Measurements from ENCODE around the gene IFIT5.

GRCh38 chr10:89374713-89375141, 39.6 kb upstream of the IFIT5 start:
- no peak for TF ChIP-seq CTCF (optimal IDR thresholded peaks at IDR 0.05 in 1 of 3, IDR thresholded peaks at IDR 0.05 in 1 of 3, conservative IDR thresholded peaks at IDR 0.05 in 1 of 3; ENCODE audit: extremely low read depth in 1 of 3, insufficient read depth in 2 of 3, low read length in 3 of 3)
- TF ChIP-seq EZH2 (IDR thresholded peaks at IDR 0.05; ENCODE audit: low read length), result no peak
